GM18861 (cell line): ENCODE results near the gene TMEM52.
"Not testable (repeated sequence)": the region's sequence is repeated elsewhere in the genome, so short reads cannot be mapped to it uniquely, and the experiment has no call there.

Experiments
- ATAC-seq: cut with Tn5 transposase; IDR thresholded peaks from one replicate; pipeline ENCODE4 v1.9.1; 2021; ENCODE audit not compliant: unreplicated experiment

The TMEM52 gene

GRCh38 chr1:1946540-1946939, 27.5 kb upstream of the TMEM52 start:
- ATAC-seq: no peak

DNA sequence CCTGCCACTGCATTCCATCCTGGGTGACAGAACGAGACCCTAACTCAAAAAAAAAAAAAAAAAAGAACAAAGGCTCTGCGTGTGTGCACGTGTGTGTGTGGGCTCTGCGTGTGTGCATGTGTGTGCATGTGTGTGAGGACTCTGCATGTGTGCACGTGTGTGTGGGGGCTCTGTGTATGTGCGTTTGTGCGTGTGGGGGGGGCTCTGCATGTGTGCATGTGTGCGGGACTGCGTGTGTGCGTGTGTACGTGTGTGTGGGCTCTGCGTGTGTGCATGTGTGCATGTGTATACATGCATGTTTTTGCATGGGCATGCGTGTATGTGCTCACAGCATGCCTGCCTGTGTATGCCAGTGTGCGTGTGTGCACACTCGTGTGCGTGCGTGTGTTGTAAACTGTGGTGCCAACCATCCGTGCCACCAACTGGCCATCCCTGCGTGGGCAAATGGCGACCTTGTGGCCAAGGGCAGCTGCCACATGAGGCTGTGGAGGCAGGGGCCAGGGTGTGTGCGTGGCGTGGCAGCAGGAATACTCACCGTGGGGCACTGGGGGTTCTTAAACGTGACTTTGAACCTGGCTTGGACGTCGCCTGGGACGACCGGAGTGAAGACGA, 26.8 kb upstream of the TMEM52 start:
- ATAC-seq: no peak

- ATAC-seq: no peak
Measured at GRCh38 chr1:1943834-1944570, 24.9 kb upstream of the TMEM52 start.

GRCh38 chr1:1942753-1943656, 23.9 kb upstream of the TMEM52 start:
- no peak for ATAC-seq

DNA sequence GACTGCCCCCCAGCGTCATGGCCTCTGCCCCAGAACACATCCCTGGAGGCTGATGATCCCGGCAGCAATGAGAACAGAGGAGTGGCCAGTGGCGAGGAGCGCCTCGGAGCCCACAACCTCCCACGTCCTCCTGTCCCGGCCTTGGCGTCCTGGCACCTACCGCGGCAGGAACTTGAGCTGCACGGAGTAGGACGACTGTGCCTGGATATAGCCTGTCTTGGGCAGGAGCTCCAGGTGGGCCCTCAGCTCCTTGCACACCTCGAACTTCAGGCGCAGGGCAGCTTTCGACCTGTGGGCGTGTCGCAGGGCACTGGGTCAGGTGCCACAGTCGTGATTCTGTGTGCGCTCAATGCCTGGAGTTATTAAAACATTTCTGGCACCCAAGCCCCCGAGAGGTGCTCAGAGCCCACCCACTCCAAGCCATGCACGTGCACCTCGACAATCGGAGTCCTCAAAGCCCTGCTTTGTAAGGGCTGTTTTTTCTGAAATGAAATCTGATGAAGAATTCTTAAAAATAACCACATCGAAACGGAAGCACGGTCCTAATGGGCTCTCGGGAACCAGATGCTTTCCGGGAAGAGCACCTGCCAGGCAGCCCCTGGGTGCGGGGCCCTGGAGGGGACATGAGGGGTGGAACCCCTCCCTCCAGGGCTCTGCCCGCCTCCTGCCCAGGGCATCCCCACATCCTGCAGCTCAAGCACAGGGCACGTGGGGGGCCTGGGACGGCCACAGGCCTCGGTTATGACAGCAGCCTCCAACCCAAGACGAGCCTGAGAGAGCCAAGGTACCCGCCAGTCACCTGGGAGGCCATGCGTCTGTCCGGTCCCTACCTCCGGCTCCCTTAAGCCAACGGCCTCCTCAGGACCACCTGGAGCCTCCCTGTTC, 23.0 kb upstream of the TMEM52 start:
- no peak for ATAC-seq

DNA sequence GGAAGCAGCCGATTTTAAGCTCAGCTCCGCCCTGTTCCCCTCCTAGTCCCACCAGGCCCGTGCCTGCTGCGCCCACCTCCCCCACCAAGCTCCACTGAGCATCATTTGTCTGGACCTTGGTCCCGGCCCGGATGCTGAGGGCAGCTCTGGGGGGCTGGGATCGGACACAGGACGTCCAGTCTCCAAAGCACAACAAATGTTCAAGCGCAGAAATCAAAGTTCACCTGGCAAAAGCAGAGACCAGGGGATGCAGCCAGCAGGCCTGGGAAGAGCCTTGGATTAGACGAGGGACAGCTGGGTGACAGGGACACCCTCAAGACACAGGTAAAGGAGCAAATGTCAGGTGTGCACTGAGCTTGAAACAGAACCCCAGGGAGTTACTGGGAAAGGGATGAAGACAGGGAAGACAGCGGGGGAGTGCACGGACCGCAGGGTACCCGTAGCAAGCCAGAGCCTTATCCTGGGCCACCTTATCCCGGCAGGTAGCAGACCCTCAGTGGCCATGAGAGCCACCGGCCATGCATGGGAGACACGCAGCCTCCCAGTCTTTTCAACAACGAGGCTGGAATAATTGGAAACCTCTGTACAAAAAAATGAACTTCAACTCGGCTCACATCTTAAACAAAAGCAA, 22.2 kb upstream of the TMEM52 start:
- no peak for ATAC-seq

DNA sequence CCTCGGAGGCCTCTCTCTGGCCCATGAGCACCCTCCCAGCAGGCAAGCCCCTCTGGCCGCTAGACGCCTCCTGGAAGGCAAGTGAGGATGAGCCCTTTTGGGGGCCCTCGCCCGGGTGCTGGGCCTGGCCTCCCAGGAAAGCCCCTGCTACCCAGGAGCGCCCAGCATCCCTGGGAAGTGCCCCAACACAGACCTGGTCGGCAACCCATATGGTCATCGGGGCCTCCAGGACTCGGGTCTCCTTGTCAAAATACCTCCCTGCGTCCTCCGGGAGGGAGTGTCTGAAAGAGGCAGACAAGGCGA, 21.0 kb upstream of the TMEM52 start:
- ATAC-seq: no peak

- no peak for ATAC-seq
Measured at GRCh38 chr1:1939296-1940122, 20.4 kb upstream of the TMEM52 start.

DNA sequence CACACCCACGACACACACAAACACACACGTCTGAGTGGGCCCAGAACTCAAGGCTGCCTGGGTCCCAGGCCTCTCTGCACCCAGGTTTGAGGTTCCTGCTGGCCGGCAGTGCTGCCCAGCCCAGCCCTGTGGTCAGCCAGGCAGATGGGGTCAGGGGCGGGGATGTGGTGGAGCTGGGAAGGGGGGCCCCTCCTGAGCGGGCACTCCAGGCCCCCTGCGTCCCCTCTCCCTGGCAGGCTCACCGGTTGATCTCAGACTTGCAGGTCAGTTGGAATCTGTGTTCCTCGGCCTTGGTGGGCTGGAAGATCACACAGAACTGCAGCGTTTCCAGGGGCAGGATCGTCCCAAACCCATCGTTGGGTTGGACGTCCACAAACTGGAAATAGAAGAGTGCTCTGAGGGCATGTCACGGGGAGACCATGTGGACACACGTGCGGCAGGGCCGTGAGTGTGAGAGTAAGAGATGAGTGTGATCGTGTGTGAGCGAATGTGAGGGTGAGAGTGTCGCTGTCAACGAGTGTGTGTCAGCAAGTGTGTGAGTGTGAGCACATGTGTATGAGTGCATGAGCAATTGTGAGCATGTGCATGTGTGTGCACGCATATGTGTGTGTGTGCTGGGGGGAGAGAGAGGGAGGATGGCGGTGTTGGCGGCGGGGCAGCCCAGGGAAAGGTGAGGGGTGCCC, 19.7 kb upstream of the TMEM52 start:
- no peak for ATAC-seq

DNA sequence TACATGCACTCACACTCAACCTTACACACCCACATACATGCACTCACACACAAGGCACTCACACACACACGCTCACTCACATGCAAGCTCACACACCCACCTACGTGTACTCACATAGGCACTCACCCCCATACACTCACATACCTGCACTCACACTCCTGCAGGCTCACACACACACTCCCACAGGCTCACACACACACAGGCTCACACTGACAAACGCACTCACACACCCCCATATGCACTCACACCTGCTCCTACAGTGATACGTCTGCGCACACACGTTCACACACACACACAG, 19.1 kb upstream of the TMEM52 start:
- ATAC-seq: no peak

GRCh38 chr1:1937549-1938275, 18.6 kb upstream of the TMEM52 start:
- no peak for ATAC-seq

DNA sequence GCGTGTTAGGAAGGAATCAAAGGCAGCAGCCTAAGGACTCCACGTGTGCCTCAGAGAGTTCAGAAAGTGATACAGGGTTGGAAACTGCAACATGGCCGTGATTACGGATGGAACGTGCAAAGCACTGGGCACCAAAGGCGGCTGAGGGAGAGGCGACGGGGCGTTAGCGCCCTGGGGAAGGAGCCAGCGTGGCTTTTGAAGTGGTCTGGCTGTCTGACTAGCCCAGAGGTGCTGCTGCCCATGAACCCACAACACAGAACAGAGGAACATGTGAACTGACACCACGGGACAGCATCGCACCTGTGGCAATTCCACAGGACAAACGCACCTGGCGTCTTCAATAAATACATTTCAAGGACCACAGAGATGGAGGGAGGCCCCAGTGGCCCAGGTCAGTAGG, 18.0 kb upstream of the TMEM52 start:
- no peak for ATAC-seq

- not testable (repeated sequence) for ATAC-seq
Measured at GRCh38 chr1:1934848-1935247, 15.8 kb upstream of the TMEM52 start.

DNA sequence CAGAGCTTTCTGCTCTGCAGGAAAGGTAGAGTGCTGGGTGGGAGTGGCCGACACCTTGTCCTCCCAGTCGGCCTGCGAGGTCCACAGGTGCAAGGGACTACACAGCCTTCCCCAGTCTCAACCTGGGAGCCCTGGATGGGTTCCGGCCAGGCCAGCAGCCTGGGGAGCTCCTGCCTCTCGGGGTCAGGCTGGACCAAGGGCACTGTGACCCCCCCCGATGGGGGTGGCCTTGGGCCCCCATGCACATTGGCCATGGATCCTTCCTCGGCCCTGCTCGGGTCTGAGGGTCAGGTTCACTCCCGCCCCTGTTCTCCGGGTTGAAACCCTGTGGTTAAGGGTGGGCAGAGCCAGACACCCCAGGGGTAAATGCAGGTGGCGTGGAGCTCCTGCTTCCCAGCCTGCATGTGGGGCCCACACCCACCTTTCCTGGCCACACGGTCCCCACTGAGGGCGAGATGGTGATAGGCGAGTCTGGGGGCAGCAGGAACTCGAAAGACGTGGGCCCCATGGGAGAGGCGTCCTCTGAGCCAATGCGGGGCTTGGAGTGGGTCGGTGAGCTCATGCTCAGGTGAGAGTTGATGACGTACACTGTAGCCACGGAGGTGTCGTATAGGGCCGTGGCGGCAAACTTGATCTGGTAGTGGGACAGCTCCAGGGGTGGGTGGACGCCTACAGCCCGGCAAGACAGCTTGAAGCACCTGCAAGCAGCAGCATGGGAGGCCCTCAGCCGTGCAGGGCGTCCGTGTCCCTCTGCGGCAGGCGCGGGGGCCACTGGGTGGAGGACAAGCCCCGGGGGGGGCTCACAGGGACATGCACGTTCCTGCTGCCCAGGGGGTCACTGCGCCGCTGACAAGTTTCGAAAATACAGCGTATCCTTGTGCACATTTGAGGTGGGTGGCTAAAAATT, 10.8 kb upstream of the TMEM52 start:
- ATAC-seq: no peak

GRCh38 chr1:1929102-1929638, 10.1 kb upstream of the TMEM52 start:
- no peak for ATAC-seq

- ATAC-seq: no peak
Measured at GRCh38 chr1:1928231-1929101, 9.4 kb upstream of the TMEM52 start.
